ENCODE measurements around the gene APOB.

APOB gene

GRCh38 chr2:21067859-21068537, 24.1 kb upstream of the APOB start:
- H2AFZ ChIP-seq (ENCODE audit: low read depth, low read length), result no peak overlapping the region
- no peaks in the 10 kb centered on the region for H3K4me1 ChIP-seq (ENCODE audit: control insufficient read depth, insufficient read depth, low read depth, low read length)
- no peaks in the 10 kb centered on the region for H3K36me3 ChIP-seq (ENCODE audit: control insufficient read depth in 1 of 2, insufficient read depth in 2 of 2, low read depth in 1 of 2, low read length in 2 of 2)
- no peak overlapping the region for H2BK15ac ChIP-seq (ENCODE audit: low read depth, poor library complexity, severe bottlenecking)
- no peak overlapping the region for H3K18ac ChIP-seq (ENCODE audit: low read depth in 1 of 2, low read length in 2 of 2)
- no peak overlapping the region for H3K4me3 ChIP-seq (ENCODE audit: insufficient read depth in 1 of 2, low read depth in 1 of 2, low read length in 2 of 2)
- no peak overlapping the region for H3K27ac ChIP-seq (ENCODE audit: low read length, poor library complexity, severe bottlenecking)
- no peak overlapping the region for H2BK120ac ChIP-seq (ENCODE audit: low read depth, low read length)
- H3K23ac ChIP-seq (ENCODE audit: low read length in 2 of 2), result no peak overlapping the region
- H2AK5ac ChIP-seq (ENCODE audit: low read length, severe bottlenecking), result no peak overlapping the region
- no peak overlapping the region for H3K14ac ChIP-seq (ENCODE audit: low read length in 2 of 2)
- no peak overlapping the region for H2BK5ac ChIP-seq (ENCODE audit: low read depth, low read length, poor library complexity, severe bottlenecking)
- no peak overlapping the region for H3K9ac ChIP-seq (ENCODE audit: low read length)
- no peak overlapping the region for H2BK12ac ChIP-seq (ENCODE audit: low read length in 2 of 2)
- no peak overlapping the region for H3K4ac ChIP-seq (ENCODE audit: low read depth in 1 of 2, low read length in 2 of 2)
- DNase-seq, result no peak
- WGBS, result 78% methylated on average over 2 of the region's 2 CpGs
- peaks cover 0 to 5% of the 10 kb centered on the region in 2 experiments for H3K27me3 ChIP-seq (ENCODE audit: control insufficient read depth in 1 of 2, insufficient read depth in 1 of 2, low read length in 2 of 2)
- H3K9me3 ChIP-seq (ENCODE audit: control insufficient read depth, low read length), result no peaks in the 10 kb centered on the region
- H3K79me1 ChIP-seq (replicated peaks; ENCODE audit: low read length, poor library complexity, severe bottlenecking), result no peaks in the 10 kb centered on the region
- H3K4me2 ChIP-seq (ENCODE audit: low read length, poor library complexity, severe bottlenecking), result no peak overlapping the region
- H4K8ac ChIP-seq (ENCODE audit: low read length), result no peak overlapping the region
- no peak overlapping the region for H4K91ac ChIP-seq (ENCODE audit: low read length)

GRCh38 chr2:21067125-21067524, 23.3 kb upstream of the APOB start:
- WGBS, result 56% methylated on average over 4 of the region's 5 CpGs
- H3K27ac ChIP-seq (ENCODE audit: low read length, poor library complexity, severe bottlenecking), result no peak overlapping the region

DNA sequence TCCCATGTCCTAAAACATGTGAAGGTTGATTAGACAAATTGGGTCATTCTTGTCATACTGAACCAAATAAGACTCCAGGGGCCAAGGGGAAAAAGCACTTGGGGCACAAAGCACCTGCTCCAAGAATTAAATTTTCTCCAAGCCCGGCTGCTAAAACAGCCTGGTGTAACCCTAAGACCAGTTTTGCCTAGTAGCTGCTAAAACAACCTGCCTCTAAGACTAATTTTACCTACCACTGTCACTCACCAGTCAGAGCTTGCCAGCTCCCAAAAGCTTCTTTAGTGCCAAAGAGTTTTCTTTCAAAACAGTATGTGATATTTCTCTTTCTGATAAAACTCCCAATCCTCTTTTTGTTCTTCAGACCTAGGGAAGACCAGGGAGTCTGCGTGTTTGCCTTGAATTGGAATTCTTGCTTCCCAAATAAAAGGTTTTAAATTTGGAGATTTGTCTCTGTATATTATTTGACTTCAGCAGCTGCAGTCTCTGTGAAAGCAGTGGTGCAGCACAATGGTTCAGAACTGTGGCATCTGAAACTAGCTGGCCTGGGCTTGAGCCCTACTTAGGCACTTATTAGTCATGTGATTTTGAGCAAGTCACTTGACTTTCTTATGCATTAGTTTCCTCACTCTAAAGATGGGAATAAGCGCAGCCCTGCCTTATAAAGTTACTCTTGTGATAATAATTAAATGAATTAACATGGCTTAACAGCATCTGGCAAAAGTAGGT, 16.2 kb upstream of the APOB start:
- no peak overlapping the region for H3K4me3 ChIP-seq (ENCODE audit: insufficient read depth in 1 of 2, low read depth in 1 of 2, low read length in 2 of 2)
- no peak overlapping the region for H4K8ac ChIP-seq (ENCODE audit: low read length)
- no peak overlapping the region for H3K18ac ChIP-seq (ENCODE audit: low read depth in 1 of 2, low read length in 2 of 2)
- no peak overlapping the region for H3K27ac ChIP-seq (ENCODE audit: low read length, poor library complexity, severe bottlenecking)
- H2BK120ac ChIP-seq (ENCODE audit: low read depth, low read length), result no peak overlapping the region
- no peaks in the 10 kb centered on the region for H3K27me3 ChIP-seq (ENCODE audit: control insufficient read depth in 1 of 2, insufficient read depth in 1 of 2, low read length in 2 of 2)
- H2BK5ac ChIP-seq (ENCODE audit: low read depth, low read length, poor library complexity, severe bottlenecking), result no peak overlapping the region
- no peak overlapping the region for H3K23ac ChIP-seq (ENCODE audit: low read length in 2 of 2)
- no peaks in the 10 kb centered on the region for H3K79me1 ChIP-seq (replicated peaks; ENCODE audit: low read length, poor library complexity, severe bottlenecking)
- no peak overlapping the region for H2AK5ac ChIP-seq (ENCODE audit: low read length, severe bottlenecking)
- H3K4me1 ChIP-seq (ENCODE audit: control insufficient read depth, insufficient read depth, low read depth, low read length), result no peaks in the 10 kb centered on the region
- no peak overlapping the region for H2AFZ ChIP-seq (ENCODE audit: low read depth, low read length)
- H3K9ac ChIP-seq (ENCODE audit: low read length), result no peak overlapping the region
- no peak overlapping the region for H3K4ac ChIP-seq (ENCODE audit: low read depth in 1 of 2, low read length in 2 of 2)
- no peak overlapping the region for H3K14ac ChIP-seq (ENCODE audit: low read length in 2 of 2)
- no peaks in the 10 kb centered on the region for H3K9me3 ChIP-seq (ENCODE audit: control insufficient read depth, low read length)
- no peak overlapping the region for H2BK15ac ChIP-seq (ENCODE audit: low read depth, poor library complexity, severe bottlenecking)
- H2BK12ac ChIP-seq (ENCODE audit: low read length in 2 of 2), result no peak overlapping the region
- no peak overlapping the region for H4K91ac ChIP-seq (ENCODE audit: low read length)
- no peak overlapping the region for H3K4me2 ChIP-seq (ENCODE audit: low read length, poor library complexity, severe bottlenecking)
- 61% methylated on average over 3 of the region's 3 CpGs for WGBS
- H3K36me3 ChIP-seq (ENCODE audit: control insufficient read depth in 1 of 2, insufficient read depth in 2 of 2, low read depth in 1 of 2, low read length in 2 of 2), result no peaks in the 10 kb centered on the region
- no peak for DNase-seq

More at GRCh38 chr2:21067125-21067524, 23.3 kb upstream of the APOB start:
- Histone ChIP-seq H3K36me3 (ENCODE audit: control insufficient read depth in 1 of 2, insufficient read depth in 2 of 2, low read depth in 1 of 2, low read length in 2 of 2) (no peaks in the 10 kb centered on the region), H3K4me3 (ENCODE audit: insufficient read depth in 1 of 2, low read depth in 1 of 2, low read length in 2 of 2) (no peak overlapping the region), H3K27me3 (ENCODE audit: control insufficient read depth in 1 of 2, insufficient read depth in 1 of 2, low read length in 2 of 2) (peaks cover 0 to 5% of the 10 kb centered on the region in 2 experiments), H3K9me3 (ENCODE audit: control insufficient read depth, low read length) (no peaks in the 10 kb centered on the region), H2BK5ac (ENCODE audit: low read depth, low read length, poor library complexity, severe bottlenecking) (no peak overlapping the region), H2BK12ac (ENCODE audit: low read length in 2 of 2) (no peak overlapping the region), H4K91ac (ENCODE audit: low read length) (no peak overlapping the region), H3K23ac (ENCODE audit: low read length in 2 of 2) (no peak overlapping the region), H3K18ac (ENCODE audit: low read depth in 1 of 2, low read length in 2 of 2) (no peak overlapping the region), H3K4ac (ENCODE audit: low read depth in 1 of 2, low read length in 2 of 2) (no peak overlapping the region), H2BK15ac (ENCODE audit: low read depth, poor library complexity, severe bottlenecking) (no peak overlapping the region), H3K4me2 (ENCODE audit: low read length, poor library complexity, severe bottlenecking) (no peak overlapping the region), H2BK120ac (ENCODE audit: low read depth, low read length) (no peak overlapping the region), H3K79me1 (replicated peaks; ENCODE audit: low read length, poor library complexity, severe bottlenecking) (no peaks in the 10 kb centered on the region), H3K14ac (ENCODE audit: low read length in 2 of 2) (no peak overlapping the region), H3K9ac (ENCODE audit: low read length) (no peak overlapping the region), H4K8ac (ENCODE audit: low read length) (no peak overlapping the region), H3K4me1 (ENCODE audit: control insufficient read depth, insufficient read depth, low read depth, low read length) (no peaks in the 10 kb centered on the region), H2AK5ac (ENCODE audit: low read length, severe bottlenecking) (no peak overlapping the region), H2AFZ (ENCODE audit: low read depth, low read length) (no peak overlapping the region)
- no peak for DNase-seq

- no peaks in the 10 kb centered on the region for H3K79me1 ChIP-seq (replicated peaks; ENCODE audit: low read length, poor library complexity, severe bottlenecking)
- H3K4me1 ChIP-seq (ENCODE audit: control insufficient read depth, insufficient read depth, low read depth, low read length), result no peaks in the 10 kb centered on the region
- H2BK12ac ChIP-seq (ENCODE audit: low read length in 2 of 2), result no peak overlapping the region
- no peak overlapping the region for H3K4me2 ChIP-seq (ENCODE audit: low read length, poor library complexity, severe bottlenecking)
- no peak overlapping the region for H2AK5ac ChIP-seq (ENCODE audit: low read length, severe bottlenecking)
- 81% methylated on average over 2 of the region's 2 CpGs for WGBS
- no peak for DNase-seq
- no peaks in the 10 kb centered on the region for H3K36me3 ChIP-seq (ENCODE audit: control insufficient read depth in 1 of 2, insufficient read depth in 2 of 2, low read depth in 1 of 2, low read length in 2 of 2)
- no peak overlapping the region for H3K9ac ChIP-seq (ENCODE audit: low read length)
- no peak overlapping the region for H2BK120ac ChIP-seq (ENCODE audit: low read depth, low read length)
- no peak overlapping the region for H3K18ac ChIP-seq (ENCODE audit: low read depth in 1 of 2, low read length in 2 of 2)
- H3K4ac ChIP-seq (ENCODE audit: low read depth in 1 of 2, low read length in 2 of 2), result no peak overlapping the region
- H3K14ac ChIP-seq (ENCODE audit: low read length in 2 of 2), result no peak overlapping the region
- no peak overlapping the region for H2BK5ac ChIP-seq (ENCODE audit: low read depth, low read length, poor library complexity, severe bottlenecking)
- H3K27me3 ChIP-seq (ENCODE audit: control insufficient read depth in 1 of 2, insufficient read depth in 1 of 2, low read length in 2 of 2), result peaks cover 0 to 6% of the 10 kb centered on the region in 2 experiments
- no peak overlapping the region for H3K23ac ChIP-seq (ENCODE audit: low read length in 2 of 2)
- H4K8ac ChIP-seq (ENCODE audit: low read length), result no peak overlapping the region
- no peak overlapping the region for H2AFZ ChIP-seq (ENCODE audit: low read depth, low read length)
- H3K9me3 ChIP-seq (ENCODE audit: control insufficient read depth, low read length), result no peaks in the 10 kb centered on the region
- H4K91ac ChIP-seq (ENCODE audit: low read length), result no peak overlapping the region
- no peak overlapping the region for H3K27ac ChIP-seq (ENCODE audit: low read length, poor library complexity, severe bottlenecking)
- H3K4me3 ChIP-seq (ENCODE audit: insufficient read depth in 1 of 2, low read depth in 1 of 2, low read length in 2 of 2), result no peak overlapping the region
- no peak overlapping the region for H2BK15ac ChIP-seq (ENCODE audit: low read depth, poor library complexity, severe bottlenecking)
These were observed 13.2 kb upstream of the APOB start for GRCh38 chr2:21057097-21057496.
